ENCODE measurements around the gene FBXL12.

DNA sequence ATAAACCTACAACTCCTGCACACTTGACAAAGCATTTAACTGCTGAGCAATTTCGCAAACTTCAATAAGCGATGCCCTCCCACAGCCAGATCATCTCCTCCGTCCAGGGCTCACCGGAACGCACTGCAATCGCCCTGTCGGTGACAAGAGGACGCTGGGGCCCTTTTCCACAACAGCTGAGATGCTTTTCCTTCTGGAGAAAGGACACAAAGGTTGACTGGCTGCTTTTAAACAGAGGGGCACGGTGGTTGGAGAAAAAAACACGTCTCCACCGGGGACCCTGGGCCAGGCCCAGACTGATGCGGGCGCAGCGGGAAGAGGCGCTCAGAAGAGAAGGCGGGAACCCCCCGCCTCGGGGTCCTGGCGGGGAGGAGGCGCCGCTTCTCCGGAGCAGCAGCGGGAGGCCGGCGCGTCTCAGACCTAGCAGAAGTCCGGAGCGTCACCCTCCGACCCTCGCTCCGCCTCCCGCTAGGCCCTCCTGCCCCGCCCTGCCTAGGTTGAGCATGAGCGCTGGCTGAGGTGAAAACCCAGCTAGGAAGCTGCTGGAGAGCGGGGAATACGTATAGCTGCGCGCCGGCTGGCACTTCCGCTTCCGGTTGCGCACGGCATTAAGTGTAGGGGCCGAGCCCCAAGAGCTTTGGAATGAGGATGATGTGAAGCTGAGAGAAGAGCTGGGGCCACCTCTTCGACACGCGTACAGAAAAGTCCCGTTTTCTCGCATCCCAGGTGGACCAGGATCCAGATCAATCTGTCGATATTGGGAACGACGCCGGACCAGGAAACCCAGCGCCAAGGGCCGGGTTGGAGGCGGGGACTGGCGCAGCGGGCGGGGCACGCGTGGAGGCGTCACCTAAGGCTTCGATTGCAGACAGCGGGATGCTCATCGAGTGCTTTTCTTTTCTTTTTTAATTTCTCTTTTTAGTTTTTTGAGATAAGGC, 50.4 kb downstream of the FBXL12 start, which contains the start of gene ZNF846:
- TF ChIP-seq POLR2A (IDR thresholded peaks at IDR 0.05), result peak; percentile 83
- TF ChIP-seq, protein P1, sequence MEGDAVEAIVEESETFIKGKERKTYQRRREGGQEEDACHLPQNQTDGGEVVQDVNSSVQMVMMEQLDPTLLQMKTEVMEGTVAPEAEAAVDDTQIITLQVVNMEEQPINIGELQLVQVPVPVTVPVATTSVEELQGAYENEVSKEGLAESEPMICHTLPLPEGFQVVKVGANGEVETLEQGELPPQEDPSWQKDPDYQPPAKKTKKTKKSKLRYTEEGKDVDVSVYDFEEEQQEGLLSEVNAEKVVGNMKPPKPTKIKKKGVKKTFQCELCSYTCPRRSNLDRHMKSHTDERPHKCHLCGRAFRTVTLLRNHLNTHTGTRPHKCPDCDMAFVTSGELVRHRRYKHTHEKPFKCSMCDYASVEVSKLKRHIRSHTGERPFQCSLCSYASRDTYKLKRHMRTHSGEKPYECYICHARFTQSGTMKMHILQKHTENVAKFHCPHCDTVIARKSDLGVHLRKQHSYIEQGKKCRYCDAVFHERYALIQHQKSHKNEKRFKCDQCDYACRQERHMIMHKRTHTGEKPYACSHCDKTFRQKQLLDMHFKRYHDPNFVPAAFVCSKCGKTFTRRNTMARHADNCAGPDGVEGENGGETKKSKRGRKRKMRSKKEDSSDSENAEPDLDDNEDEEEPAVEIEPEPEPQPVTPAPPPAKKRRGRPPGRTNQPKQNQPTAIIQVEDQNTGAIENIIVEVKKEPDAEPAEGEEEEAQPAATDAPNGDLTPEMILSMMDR (IDR thresholded peaks at IDR 0.05), result peak in 1 of 6 experiments; percentile 2

All from Peyer's patch (tissue), 4 donors.